Natural killer cell (primary cell): ENCODE data around the gene GPSM3. TPM values are rescaled to one million over a fixed set of nuclear protein-coding genes. Genes with fewer than 3 reads are reported as not detected.

Experiments used
- ATAC-seq, 3 donors: fragments of 150-1000 bp in 2 of 3; fragments of 200-7000 bp in 1 of 3; cut with Tn5 transposase; 1 replicate in 1 of 3; 2 replicates in 2 of 3; pipeline ENCODE4 v1.10.0; 2021; ENCODE audit warnings: mild to moderate bottlenecking in 2 of 3, moderate library complexity in 2 of 3
- DNase-seq, 2 donors: peaks; one replicate each; pipeline versions ENCODE4 v3.0.0 to v3.0.0-alpha.2; 2013 to 2021; ENCODE audit warnings: mixed read lengths in 1 of 2
- H3K27ac ChIP-seq: one replicate; pipeline ENCODE4 v1.5.1; 2013; ENCODE audit warnings: mild to moderate bottlenecking, low read length
- H3K27me3 ChIP-seq: one replicate; pipeline ENCODE4 v1.6.1; 2013; ENCODE audit warnings: low read length; ENCODE audit not compliant: control insufficient read depth, insufficient read depth
- H3K36me3 ChIP-seq: one replicate; pipeline ENCODE4 v1.6.1; 2013; ENCODE audit warnings: low read length; ENCODE audit not compliant: control insufficient read depth, insufficient read depth
- H3K4me1 ChIP-seq: one replicate; pipeline ENCODE4 v1.6.1; 2013; ENCODE audit warnings: low read length; ENCODE audit not compliant: control insufficient read depth, insufficient read depth
- H3K4me3 ChIP-seq: one replicate; pipeline ENCODE4 v1.5.1; 2013; ENCODE audit warnings: low read length
- H3K9me3 ChIP-seq: one replicate; pipeline ENCODE4 v1.6.1; 2013; ENCODE audit warnings: low read length; ENCODE audit not compliant: control insufficient read depth, insufficient read depth
- H3K27ac Mint-ChIP-seq, 2 donors: one replicate each; pipeline ENCODE4 v1.8.0; 2022; ENCODE audit warnings: mild to moderate bottlenecking in 2 of 2, mixed read lengths in 2 of 2, moderate library complexity in 1 of 2
- H3K27me3 Mint-ChIP-seq, 2 donors: one replicate each; pipeline ENCODE4 v1.8.0; 2022; ENCODE audit warnings: low read depth in 2 of 2, mixed read lengths in 2 of 2
- H3K36me3 Mint-ChIP-seq: one replicate; pipeline ENCODE4 v1.8.0; 2022; ENCODE audit warnings: mixed read lengths
- H3K4me1 Mint-ChIP-seq, 2 donors: one replicate each; pipeline ENCODE4 v1.8.0; 2022; ENCODE audit warnings: mixed read lengths in 2 of 2
- H3K4me3 Mint-ChIP-seq: one replicate; pipeline ENCODE4 v1.8.0; 2022; ENCODE audit warnings: mild to moderate bottlenecking, moderate library complexity, mixed read lengths
- H3K9me3 Mint-ChIP-seq, 2 donors: one replicate each; pipeline ENCODE4 v1.8.0; 2022; ENCODE audit warnings: mixed read lengths in 2 of 2
- WGBS: methylation state at CpG from one replicate; pipeline ENCODE4 v1.1.7; 2013; ENCODE audit warnings: missing lambda C conversion rate; ENCODE audit not compliant: insufficient coverage; 5-methylcytosine and 5-hydroxymethylcytosine counted together
- intact Hi-C: fragments of 100-400 bp; cut with micrococcal nuclease; formaldehyde crosslinking; loops from one replicate; pipeline ENCODE4 v1.14.2; 2022
- total RNA-seq, 4 donors: library from RNA; stranded (reverse); fragments of 120-200 nt in 1 of 4; gene quantifications; one replicate each; pipeline versions ENCODE4 v1.2.3 to v1.2.4, GENCODE V29; 2013 to 2022
- TF ChIP-seq, protein P1 (sequence below): fragments of 200-600 bp; IDR thresholded peaks from one replicate; pipeline ENCODE4 v1.8.0; 2022; ENCODE audit warnings: antibody characterized with exemption

The GPSM3 gene
- total RNA-seq, 3 donors from 2014 or later (not counting 1 experiment from before 2014, with no cell fraction given) = 216 to 240 (median 221) TPM

DNA sequence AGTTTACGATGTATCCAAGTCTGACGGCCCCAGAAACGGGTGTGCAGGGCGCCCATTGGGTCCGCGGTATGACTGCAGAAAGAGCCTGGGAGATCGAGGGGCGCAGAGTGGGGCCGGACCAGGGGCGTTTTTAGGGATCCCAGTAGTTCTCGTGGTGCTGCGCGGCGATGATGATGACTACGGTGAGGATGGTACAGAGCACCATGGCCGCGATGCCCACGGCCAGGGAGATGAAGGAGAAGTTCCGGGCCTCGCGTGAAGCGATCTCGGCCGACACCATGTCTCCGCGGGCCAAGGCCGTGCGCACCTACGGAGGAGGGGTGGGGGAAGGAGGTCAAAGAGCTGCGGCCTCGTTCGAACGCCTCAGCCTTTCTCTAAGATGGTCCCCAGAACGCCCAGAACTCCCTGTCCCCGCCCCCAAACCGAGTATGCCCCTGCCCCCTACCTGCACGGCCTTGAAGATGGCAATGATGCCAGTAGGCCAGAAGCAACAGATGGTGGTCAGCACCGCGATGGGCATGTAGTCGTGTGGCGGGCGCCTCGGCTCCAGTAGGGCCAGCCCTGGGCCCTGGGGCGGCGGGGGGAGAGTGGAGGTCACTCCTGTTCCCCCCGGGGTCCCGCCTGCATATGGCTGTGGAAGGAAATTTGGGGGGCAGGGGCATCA is 43.2 kb downstream of the GPSM3 start:
- Mint-ChIP-seq H3K27me3 (peaks cover 20 to 37% of the 10 kb centered on the region in 2 donors), H3K27ac (peak overlapping the region; percentile 80 to 91), H3K4me1 (peaks cover 39 to 59% of the 10 kb centered on the region in 2 donors), H3K4me3 (peak overlapping the region; percentile 91), H3K9me3 (no peaks in the 10 kb centered on the region), H3K36me3 (no peaks in the 10 kb centered on the region)
- TF ChIP-seq, protein P1, sequence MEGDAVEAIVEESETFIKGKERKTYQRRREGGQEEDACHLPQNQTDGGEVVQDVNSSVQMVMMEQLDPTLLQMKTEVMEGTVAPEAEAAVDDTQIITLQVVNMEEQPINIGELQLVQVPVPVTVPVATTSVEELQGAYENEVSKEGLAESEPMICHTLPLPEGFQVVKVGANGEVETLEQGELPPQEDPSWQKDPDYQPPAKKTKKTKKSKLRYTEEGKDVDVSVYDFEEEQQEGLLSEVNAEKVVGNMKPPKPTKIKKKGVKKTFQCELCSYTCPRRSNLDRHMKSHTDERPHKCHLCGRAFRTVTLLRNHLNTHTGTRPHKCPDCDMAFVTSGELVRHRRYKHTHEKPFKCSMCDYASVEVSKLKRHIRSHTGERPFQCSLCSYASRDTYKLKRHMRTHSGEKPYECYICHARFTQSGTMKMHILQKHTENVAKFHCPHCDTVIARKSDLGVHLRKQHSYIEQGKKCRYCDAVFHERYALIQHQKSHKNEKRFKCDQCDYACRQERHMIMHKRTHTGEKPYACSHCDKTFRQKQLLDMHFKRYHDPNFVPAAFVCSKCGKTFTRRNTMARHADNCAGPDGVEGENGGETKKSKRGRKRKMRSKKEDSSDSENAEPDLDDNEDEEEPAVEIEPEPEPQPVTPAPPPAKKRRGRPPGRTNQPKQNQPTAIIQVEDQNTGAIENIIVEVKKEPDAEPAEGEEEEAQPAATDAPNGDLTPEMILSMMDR = no peak
- peak in 1 of 2 donors; percentile 32 for DNase-seq
- Histone ChIP-seq H3K27ac (peak overlapping the region; percentile 8), H3K9me3 (peaks cover 3% of the 10 kb centered on the region), H3K4me3 (peak overlapping the region; percentile 29), H3K4me1 (peaks cover 40% of the 10 kb centered on the region), H3K36me3 (no peaks in the 10 kb centered on the region), H3K27me3 (peaks cover 21% of the 10 kb centered on the region)
- WGBS = 44% methylated on average over 47 of the region's 47 CpGs
- intact Hi-C loops = loop anchor here (2.0 kb wide), 1 partner anchor 18 kb away; the partner anchor contains the start of gene FKBPL
- peak; percentile 3 to 28 (median 19) for ATAC-seq

DNA sequence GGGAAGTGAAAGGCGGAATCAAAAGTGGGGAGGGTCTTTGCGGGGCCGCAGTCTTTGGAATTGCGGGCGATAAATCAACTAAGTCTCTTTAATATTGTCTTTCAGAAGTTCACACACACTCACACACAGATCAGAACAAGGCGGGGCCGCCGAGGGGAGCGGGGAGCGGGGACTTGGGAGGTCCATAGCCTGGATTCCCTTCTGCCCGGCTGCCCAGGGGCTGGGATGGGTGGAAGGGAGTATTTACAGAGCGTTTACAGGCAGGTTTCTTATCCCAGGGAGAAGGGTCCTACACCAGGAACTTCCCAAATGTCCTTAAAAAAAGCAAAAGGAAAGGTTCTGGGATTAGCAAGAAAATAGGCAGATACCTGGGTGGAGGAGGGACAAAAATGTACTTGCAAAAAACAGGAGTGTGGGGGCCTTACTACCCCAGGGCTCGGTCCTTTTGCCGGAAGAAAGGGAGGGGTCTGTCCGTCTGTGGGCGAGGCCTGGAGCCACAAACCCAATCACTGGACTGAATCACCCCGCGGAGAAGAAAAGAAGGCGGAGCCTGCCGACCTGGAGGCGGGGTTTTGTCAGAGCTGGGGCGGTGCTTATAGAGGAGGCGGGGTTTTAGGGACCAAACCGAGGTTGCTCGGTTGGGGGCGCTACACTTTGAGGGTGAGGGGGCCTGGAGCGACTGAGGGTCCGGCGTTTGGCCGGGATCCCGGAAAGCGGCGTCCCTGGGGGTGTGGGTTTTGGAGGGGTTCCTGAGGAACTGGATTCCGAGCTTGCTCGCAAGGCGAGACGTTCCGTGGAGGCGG is 44.0 kb downstream of the GPSM3 start:
- H3K27me3 ChIP-seq = peaks cover 21% of the 10 kb centered on the region
- Mint-ChIP-seq H3K4me1 (peaks cover 32 to 52% of the 10 kb centered on the region in 2 donors), H3K27me3 (peaks cover 20 to 37% of the 10 kb centered on the region in 2 donors), H3K27ac (peak overlapping the region; percentile 80 to 91), H3K36me3 (no peaks in the 10 kb centered on the region), H3K9me3 (no peaks in the 10 kb centered on the region), H3K4me3 (peak overlapping the region; percentile 91)
- peak overlapping the region; percentile 8 for H3K27ac ChIP-seq
- intact Hi-C loops = loop anchor here (1.0 to 2.0 kb wide), 2 partner anchors 18 to 28 kb away; partner anchors contain the start of genes AGPAT1 and FKBPL
- H3K4me3 ChIP-seq = peak overlapping the region; percentile 29
- TF ChIP-seq, protein P1 = peak; percentile 50
- peaks cover 3% of the 10 kb centered on the region for H3K9me3 ChIP-seq
- ATAC-seq (peak; percentile 90 to 94 (median 94)), DNase-seq (peak; percentile 78 to 86)
- 11% methylated on average over 35 of the region's 39 CpGs for WGBS
- no peaks in the 10 kb centered on the region for H3K36me3 ChIP-seq
- H3K4me1 ChIP-seq = peaks cover 32% of the 10 kb centered on the region

DNA sequence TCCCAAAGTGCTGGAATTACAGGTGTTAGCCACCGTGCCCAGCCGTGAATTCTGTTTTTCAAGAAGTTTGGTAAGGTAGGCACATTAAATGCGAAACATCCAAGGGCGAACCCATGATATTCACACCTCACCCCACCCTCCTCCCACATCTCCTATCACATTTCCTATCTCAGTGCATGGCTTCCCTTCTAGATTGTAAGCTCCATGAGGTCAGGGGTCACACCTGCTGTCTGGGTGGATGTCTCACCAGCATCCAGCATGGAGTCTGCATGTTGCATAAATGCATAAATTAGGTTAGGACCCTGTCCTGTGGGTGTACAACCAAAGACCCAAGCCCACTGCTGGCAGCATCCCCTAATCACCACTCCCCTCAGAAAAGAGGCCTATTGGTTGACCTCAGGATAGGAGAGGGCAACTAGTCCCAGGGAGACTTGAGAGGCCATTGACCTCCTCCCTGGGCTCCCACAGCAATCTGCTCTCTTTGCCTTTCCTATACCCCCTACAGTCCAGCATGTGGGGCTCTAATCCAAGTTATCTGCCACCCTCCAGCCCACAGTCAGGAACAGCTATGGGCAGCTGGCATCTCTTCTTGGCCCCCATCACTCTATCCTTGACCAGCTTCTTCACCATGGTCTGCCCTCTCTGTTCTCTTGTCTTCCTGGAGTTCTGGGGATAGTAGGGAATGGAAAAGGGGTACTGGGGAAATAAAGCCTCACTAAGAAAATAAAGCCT is 44.9 kb downstream of the GPSM3 start:
- H3K27me3 Mint-ChIP-seq = peaks cover 20 to 37% of the 10 kb centered on the region in 2 donors
- peaks cover 21% of the 10 kb centered on the region for H3K27me3 ChIP-seq
- TF ChIP-seq, protein P1 = peak; percentile 11
- peaks cover 28% of the 10 kb centered on the region for H3K4me1 ChIP-seq
- whole genome bisulfite sequencing = 53% methylated on average over 4 of the region's 4 CpGs
- peaks cover 25 to 44% of the 10 kb centered on the region in 2 donors for H3K4me1 Mint-ChIP-seq
- H3K9me3 Mint-ChIP-seq = no peaks in the 10 kb centered on the region
- H3K4me3 Mint-ChIP-seq = peak overlapping the region; percentile 91
- H3K9me3 ChIP-seq = peaks cover 3% of the 10 kb centered on the region
- DNase-seq (peak in 1 of 2 donors; percentile 41), ATAC-seq (no peak)
- no peak overlapping the region for H3K4me3 ChIP-seq
- no peak overlapping the region for H3K27ac ChIP-seq
- H3K27ac Mint-ChIP-seq = peak overlapping the region; percentile 80 to 91
- no peaks in the 10 kb centered on the region for H3K36me3 ChIP-seq
- no peaks in the 10 kb centered on the region for H3K36me3 Mint-ChIP-seq
- intact Hi-C loops = loop anchor here (1.0 to 2.0 kb wide), 2 partner anchors 17 to 29 kb away; partner anchors contain the start of genes AGPAT1 and FKBPL
